ENCODE measurements around the gene HERPUD1.

GRCh38 chr16:56972403-56973293 is 40.7 kb downstream of the HERPUD1 start:
- TF ChIP-seq CTCF (IDR thresholded peaks at IDR 0.05; ENCODE audit: low read length) (no peak), EZH2phosphoT487 (IDR thresholded peaks at IDR 0.05; ENCODE audit: low read length) (no peak)

Data from MM.1S (cell line).